ENCODE results near the gene EGFR. TPM values are rescaled to one million over a fixed set of nuclear protein-coding genes. Genes with fewer than 3 reads are reported as not detected.

EGFR gene
- polyA plus RNA-seq, 1 donor from 2014 or later = 0.22 TPM

GRCh38 chr7:55150166-55150565 lies 131.3 kb downstream of the EGFR start:
- no peak overlapping the region for H2AFZ ChIP-seq (ENCODE audit: low read depth, low read length)
- H4K20me1 ChIP-seq (ENCODE audit: insufficient read depth) = no peaks in the 10 kb centered on the region
- no peaks in the 10 kb centered on the region for H3K36me3 ChIP-seq (ENCODE audit: insufficient read depth, low read length)
- no peaks in the 10 kb centered on the region for H3K9me3 ChIP-seq (ENCODE audit: low read length)
- no peaks in the 10 kb centered on the region for H3F3A ChIP-seq (ENCODE audit: insufficient read depth, low read length, poor library complexity, severe bottlenecking)
- no peaks in the 10 kb centered on the region for H3K9me2 ChIP-seq (ENCODE audit: insufficient read depth, low read length)
- TF ChIP-seq POLR2AphosphoS5 (IDR thresholded peaks at IDR 0.05) (no peak), REST (IDR thresholded peaks at IDR 0.05; ENCODE audit: borderline replicate concordance) (no peak), EP300 (conservative IDR thresholded peaks at IDR 0.05; ENCODE audit: poor library complexity, severe bottlenecking) (no peak), MXI1 (conservative IDR thresholded peaks at IDR 0.05; ENCODE audit: poor library complexity, severe bottlenecking) (no peak), CTCF (IDR thresholded peaks at IDR 0.05; ENCODE audit: poor library complexity, severe bottlenecking) (no peak), TAF1 (IDR thresholded peaks at IDR 0.05; ENCODE audit: low read depth) (no peak), SMC3 (conservative IDR thresholded peaks at IDR 0.05; ENCODE audit: poor library complexity) (no peak), EZH2 (IDR thresholded peaks at IDR 0.05; ENCODE audit: borderline replicate concordance, insufficient read depth, low read length, poor library complexity, severe bottlenecking) (no peak), RAD21 (conservative IDR thresholded peaks at IDR 0.05) (no peak)
- H3K4me3 ChIP-seq (ENCODE audit: low read length) = no peak overlapping the region
- no peak overlapping the region for H3K9ac ChIP-seq (ENCODE audit: low read length)
- H3K4me2 ChIP-seq (ENCODE audit: low read length) = no peak overlapping the region
- H3K27me3 ChIP-seq (ENCODE audit: insufficient read depth, low read depth, low read length) = no peaks in the 10 kb centered on the region
- H3K79me2 ChIP-seq (replicated peaks; ENCODE audit: insufficient read depth, low read length) = no peaks in the 10 kb centered on the region
- no peak overlapping the region for H3K27ac ChIP-seq (ENCODE audit: low read length)

- no peak overlapping the region for H3K27ac ChIP-seq (ENCODE audit: low read length)
- no peaks in the 10 kb centered on the region for H3K27me3 ChIP-seq (ENCODE audit: insufficient read depth, low read depth, low read length)
- no peak overlapping the region for H3K4me2 ChIP-seq (ENCODE audit: low read length)
- TF ChIP-seq SMC3 (conservative IDR thresholded peaks at IDR 0.05; ENCODE audit: poor library complexity) = no peak
- TF ChIP-seq CTCF (IDR thresholded peaks at IDR 0.05; ENCODE audit: poor library complexity, severe bottlenecking) = no peak
- no peak for TF ChIP-seq EZH2 (IDR thresholded peaks at IDR 0.05; ENCODE audit: borderline replicate concordance, insufficient read depth, low read length, poor library complexity, severe bottlenecking)
- no peak for TF ChIP-seq POLR2AphosphoS5 (IDR thresholded peaks at IDR 0.05)
- no peak for TF ChIP-seq RAD21 (conservative IDR thresholded peaks at IDR 0.05)
- TF ChIP-seq TAF1 (IDR thresholded peaks at IDR 0.05; ENCODE audit: low read depth) = no peak
- TF ChIP-seq EP300 (conservative IDR thresholded peaks at IDR 0.05; ENCODE audit: poor library complexity, severe bottlenecking) = no peak
- TF ChIP-seq MXI1 (conservative IDR thresholded peaks at IDR 0.05; ENCODE audit: poor library complexity, severe bottlenecking) = no peak
- TF ChIP-seq REST (IDR thresholded peaks at IDR 0.05; ENCODE audit: borderline replicate concordance) = no peak
- no peaks in the 10 kb centered on the region for H3K9me2 ChIP-seq (ENCODE audit: insufficient read depth, low read length)
- no peaks in the 10 kb centered on the region for H3K9me3 ChIP-seq (ENCODE audit: low read length)
- no peaks in the 10 kb centered on the region for H3K79me2 ChIP-seq (replicated peaks; ENCODE audit: insufficient read depth, low read length)
- H2AFZ ChIP-seq (ENCODE audit: low read depth, low read length) = no peak overlapping the region
- H4K20me1 ChIP-seq (ENCODE audit: insufficient read depth) = no peaks in the 10 kb centered on the region
- H3K36me3 ChIP-seq (ENCODE audit: insufficient read depth, low read length) = no peaks in the 10 kb centered on the region
- no peak overlapping the region for H3K9ac ChIP-seq (ENCODE audit: low read length)
- no peaks in the 10 kb centered on the region for H3F3A ChIP-seq (ENCODE audit: insufficient read depth, low read length, poor library complexity, severe bottlenecking)
- no peak overlapping the region for H3K4me3 ChIP-seq (ENCODE audit: low read length)
Measured at GRCh38 chr7:55150709-55151451, 132.1 kb downstream of the EGFR start.

All from neural cell (in vitro differentiated cells).